ENCODE results near the gene PROZ.

PROZ gene

DNA sequence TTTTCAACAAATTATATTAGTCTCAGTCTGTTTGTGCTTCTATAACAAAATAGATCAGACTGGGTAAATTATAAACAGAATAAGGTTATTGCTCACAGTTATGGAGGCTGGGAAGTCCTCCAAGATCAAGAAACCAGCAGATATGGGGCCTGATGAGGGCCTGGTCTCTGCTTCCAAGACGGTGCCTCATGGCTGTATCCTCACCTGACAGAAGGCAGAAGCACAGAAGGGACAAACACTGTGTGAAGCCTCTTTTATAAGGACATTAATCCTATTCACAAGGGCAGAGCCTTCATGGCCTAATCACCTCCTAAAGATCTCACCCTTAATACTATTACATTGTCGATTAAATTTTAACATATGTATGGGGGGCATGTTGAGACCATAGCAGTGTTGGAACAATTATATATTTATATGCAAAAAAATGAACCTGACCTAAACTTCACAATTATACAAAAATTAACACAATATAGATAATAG is 23.1 kb upstream of the PROZ start:
- no peak overlapping the region for H3K4me3 ChIP-seq (ENCODE audit: control insufficient read depth, low read depth, low read length)
- no peak for DNase-seq (ENCODE audit: low read depth)
- TF ChIP-seq, protein P1, sequence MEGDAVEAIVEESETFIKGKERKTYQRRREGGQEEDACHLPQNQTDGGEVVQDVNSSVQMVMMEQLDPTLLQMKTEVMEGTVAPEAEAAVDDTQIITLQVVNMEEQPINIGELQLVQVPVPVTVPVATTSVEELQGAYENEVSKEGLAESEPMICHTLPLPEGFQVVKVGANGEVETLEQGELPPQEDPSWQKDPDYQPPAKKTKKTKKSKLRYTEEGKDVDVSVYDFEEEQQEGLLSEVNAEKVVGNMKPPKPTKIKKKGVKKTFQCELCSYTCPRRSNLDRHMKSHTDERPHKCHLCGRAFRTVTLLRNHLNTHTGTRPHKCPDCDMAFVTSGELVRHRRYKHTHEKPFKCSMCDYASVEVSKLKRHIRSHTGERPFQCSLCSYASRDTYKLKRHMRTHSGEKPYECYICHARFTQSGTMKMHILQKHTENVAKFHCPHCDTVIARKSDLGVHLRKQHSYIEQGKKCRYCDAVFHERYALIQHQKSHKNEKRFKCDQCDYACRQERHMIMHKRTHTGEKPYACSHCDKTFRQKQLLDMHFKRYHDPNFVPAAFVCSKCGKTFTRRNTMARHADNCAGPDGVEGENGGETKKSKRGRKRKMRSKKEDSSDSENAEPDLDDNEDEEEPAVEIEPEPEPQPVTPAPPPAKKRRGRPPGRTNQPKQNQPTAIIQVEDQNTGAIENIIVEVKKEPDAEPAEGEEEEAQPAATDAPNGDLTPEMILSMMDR (IDR thresholded peaks at IDR 0.05; ENCODE audit: control insufficient read depth, insufficient read depth, low read depth, low read length, missing control alignments) = no peak

- DNase-seq (ENCODE audit: low read depth) = no peak
- H3K4me3 ChIP-seq (ENCODE audit: control insufficient read depth, low read depth, low read length) = no peak overlapping the region
- TF ChIP-seq, protein P1 (IDR thresholded peaks at IDR 0.05; ENCODE audit: control insufficient read depth, insufficient read depth, low read depth, low read length, missing control alignments) = no peak
These were observed 20.7 kb upstream of the PROZ start for GRCh38 chr13:113137691-113138298.

DNA sequence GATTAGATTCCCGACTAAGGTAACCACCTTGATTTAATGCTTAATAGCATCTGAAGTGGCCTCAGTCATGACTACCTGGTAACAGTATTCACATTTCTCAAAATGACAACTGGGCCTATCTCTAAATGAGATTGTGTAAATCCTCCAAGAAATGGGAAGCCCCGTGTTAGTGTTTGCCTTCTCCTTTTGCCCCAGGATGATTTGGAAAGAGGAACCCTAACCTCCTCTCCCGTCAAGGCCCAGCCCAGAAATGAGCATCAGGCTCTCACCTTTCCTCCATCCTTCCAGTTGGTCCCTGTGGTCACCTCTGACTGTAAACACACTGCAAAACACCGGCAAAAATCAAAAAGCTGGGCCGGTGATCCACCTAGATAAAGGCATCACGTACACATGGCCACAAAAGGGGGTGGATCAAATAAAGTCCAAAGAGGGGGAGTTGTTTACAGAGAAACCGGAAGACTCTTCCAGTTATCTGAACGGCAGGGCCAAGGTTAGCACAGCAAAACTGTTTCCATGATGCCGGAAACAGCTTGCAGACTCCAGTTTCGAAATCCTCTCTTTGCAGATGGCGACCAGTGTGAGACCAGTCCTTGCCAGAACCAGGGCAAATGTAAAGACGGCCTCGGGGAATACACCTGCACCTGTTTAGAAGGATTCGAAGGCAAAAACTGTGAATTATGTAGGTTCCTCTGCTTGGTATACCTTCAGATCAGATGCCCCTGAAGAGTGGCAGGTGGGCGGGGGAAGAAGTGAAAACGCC is 19.5 kb upstream of the PROZ start:
- DNase-seq (ENCODE audit: low read depth) = no peak
- TF ChIP-seq, protein P1 (IDR thresholded peaks at IDR 0.05; ENCODE audit: control insufficient read depth, insufficient read depth, low read depth, low read length, missing control alignments) = no peak
- H3K4me3 ChIP-seq (ENCODE audit: control insufficient read depth, low read depth, low read length) = no peak overlapping the region

DNA sequence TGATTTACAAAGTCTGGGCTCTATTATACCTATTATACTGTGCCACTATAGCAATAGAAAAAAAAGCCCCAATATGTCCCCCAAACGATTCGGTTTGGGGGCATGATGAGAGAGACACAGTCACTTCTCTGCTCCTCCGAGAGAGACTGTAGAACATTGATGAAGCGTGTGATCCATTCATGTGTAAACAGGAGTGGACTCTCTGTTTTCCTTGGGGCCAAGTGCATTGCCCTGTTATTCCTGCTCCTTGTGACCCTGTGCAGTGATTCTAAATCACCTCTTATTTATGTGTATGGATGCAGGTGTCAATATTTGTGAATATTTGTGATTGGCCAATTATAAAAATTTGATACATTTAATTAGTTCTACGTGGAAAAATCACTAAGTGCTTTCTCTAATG is 18.9 kb upstream of the PROZ start:
- no peak for DNase-seq (ENCODE audit: low read depth)
- H3K4me3 ChIP-seq (ENCODE audit: control insufficient read depth, low read depth, low read length) = no peak overlapping the region
- TF ChIP-seq, protein P1 (IDR thresholded peaks at IDR 0.05; ENCODE audit: control insufficient read depth, insufficient read depth, low read depth, low read length, missing control alignments) = no peak

DNA sequence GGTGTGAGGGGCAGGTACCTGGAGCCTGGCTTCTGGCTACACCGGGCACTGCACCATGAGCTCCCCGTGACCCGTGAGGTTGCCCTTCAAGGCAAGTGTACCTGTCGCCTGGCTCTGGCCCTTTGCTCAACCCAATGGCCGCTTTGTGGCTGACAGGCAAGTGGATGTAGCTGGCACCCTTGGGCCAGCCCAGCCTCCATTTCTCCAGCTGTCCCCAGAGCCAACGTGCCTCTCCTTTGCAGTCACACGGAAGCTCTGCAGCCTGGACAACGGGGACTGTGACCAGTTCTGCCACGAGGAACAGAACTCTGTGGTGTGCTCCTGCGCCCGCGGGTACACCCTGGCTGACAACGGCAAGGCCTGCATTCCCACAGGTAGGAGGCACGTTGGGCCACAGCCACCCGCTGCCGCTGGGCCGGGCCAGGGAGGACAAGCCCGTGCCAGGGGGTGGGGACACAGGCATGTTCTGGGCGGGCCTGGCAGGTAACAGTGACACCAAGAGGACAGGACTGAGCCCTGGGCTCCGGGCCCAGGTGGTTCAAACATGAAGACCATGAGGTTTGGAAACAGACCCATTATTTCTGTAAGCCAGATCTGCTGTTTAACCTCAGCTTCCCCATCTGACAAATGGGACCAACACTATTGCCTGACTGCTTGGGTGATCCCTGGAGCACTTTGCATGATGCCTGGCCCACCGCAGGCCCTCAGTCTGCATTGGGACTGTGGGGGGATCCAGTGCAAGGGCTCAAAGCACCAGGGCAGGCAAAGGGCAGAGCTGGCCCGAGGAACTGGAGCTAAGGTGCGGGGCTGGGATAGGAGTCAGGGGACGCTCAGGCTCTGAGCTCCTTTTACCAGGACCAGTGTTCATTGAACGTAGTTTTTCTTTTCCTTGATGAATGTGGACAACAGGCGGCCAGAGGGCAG is 17.5 kb upstream of the PROZ start:
- TF ChIP-seq, protein P1 (IDR thresholded peaks at IDR 0.05; ENCODE audit: control insufficient read depth, insufficient read depth, low read depth, low read length, missing control alignments) = no peak
- DNase-seq (ENCODE audit: low read depth) = no peak

DNA sequence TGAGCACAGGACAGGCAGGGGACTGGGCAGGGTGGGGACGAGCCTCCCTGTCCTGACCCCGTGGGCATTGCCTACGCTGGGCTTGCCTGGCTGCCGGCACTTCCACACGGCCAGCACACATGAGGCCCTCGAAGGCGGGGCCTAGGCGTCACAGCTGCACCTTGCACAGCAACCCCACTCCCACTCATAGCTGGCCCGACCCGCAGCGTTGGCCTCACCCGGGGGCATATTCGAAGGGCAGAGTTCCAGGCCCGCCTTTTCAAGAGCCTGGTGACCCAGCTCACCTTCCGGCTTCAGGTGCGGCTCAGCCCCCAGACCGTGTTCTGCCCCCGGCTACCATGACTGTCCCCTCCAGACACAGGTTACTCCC is 16.9 kb upstream of the PROZ start:
- H3K4me3 ChIP-seq (ENCODE audit: control insufficient read depth, low read depth, low read length) = no peak overlapping the region
- no peak for DNase-seq (ENCODE audit: low read depth)
- TF ChIP-seq, protein P1 (IDR thresholded peaks at IDR 0.05; ENCODE audit: control insufficient read depth, insufficient read depth, low read depth, low read length, missing control alignments) = no peak

More for the DNA sequence above, 17.5 kb upstream of the PROZ start:
- H3K4me3 ChIP-seq (ENCODE audit: control insufficient read depth, low read depth, low read length) = no peak overlapping the region

All from AG09309 (cell line).